NCI-H2227 treated with DMSO at 0.1 percent for 48 hours (cell line): ENCODE measurements around the gene PRRT2.

ENCODE experiments used
- DNase-seq: peaks from one replicate; lab custom pipeline; 2025; lab: John Stamatoyannopoulos, UW

The PRRT2 gene

DNA sequence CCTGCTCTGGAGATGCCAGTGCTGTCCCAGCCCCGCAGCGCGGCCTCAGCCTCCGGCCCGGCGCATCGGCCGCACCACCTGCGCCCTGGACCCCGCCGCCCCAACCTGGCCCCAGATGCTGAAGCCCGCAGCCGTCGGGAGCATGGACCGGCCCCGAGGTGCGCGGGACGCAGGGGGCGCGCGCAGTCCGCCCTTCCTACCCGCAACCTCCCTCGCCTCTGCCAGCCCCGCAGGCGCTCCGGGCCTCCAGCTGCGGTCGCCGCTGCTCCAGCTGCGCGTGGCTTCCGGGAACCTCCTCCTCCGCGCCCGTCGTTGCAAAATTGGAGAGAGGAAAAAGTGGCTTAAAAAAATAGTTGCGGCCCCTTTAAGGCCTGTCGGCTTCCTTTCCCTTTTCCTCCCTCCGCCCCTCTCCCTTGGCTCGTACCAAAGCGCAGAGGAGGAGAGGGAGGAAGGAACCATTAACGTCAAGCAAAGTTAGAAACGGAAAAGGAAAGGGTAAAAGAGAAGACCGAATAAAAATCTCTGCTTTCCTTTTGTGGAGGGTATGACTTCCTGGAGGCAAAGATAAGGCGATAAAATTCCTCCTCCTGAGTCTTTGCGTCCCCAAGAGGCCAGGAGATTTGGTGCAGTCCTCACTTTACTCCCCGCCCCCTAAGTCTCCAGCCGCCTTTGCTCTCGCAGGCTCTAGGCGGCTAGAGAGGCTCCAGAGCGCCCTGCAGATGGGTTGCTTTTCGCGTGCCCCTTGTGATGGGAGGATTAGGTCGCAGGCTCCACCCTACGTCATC lies 51.1 kb downstream of the PRRT2 start, which contains the start of gene CDIPT:
Gene CDIPT (minus strand): TSS at position 343 of the 785 bp plus-strand sequence. CDS start 369 bp downstream, outside the sequence.
- DNase-seq = peak; percentile 97

DNA sequence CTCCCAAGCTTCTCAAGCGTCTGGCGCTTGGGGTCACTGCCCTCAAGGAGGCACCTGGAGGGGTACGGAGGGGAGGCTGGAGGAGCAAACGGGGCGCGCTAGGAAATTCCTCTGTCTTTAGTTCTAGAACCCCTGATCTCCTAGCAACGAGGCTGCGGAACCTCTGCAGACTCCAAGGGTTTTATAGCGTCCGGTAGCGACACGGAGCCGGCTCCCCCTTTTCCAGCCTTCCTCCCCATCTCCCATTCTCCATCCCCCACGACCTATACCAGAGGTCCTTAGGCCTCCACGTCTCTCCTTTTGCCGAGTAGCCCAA lies 51.6 kb downstream of the PRRT2 start:
- no peak for DNase-seq

DNA sequence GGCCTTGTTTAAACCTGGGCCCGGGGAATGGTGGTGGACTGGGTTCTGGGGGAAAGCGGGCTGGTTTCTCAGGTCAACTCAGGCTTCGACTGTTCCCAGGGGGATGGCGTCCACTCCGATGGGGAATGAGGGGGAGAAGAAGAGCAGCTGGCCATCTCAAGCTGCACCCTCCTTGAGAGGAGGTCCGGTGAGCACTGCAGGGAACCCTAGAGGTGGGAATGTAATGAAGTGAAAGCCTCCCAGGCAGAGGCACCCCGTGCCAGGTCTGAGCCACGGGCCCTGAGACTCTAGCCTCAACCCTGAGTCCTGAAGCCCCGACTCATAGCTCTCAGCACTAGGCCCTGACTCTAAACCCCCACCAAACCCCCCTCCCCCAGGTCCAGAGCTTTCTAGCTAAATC lies 52.2 kb downstream of the PRRT2 start:
- DNase-seq = no peak
